ENCODE measurements around the gene LRWD1. TPM values are rescaled to one million over a fixed set of nuclear protein-coding genes. Genes with fewer than 3 reads are reported as not detected.

Gene LRWD1
- total and polyA plus RNA-seq, 2 of the 4 experiments (the other 2 are of a cell fraction): 20.3 to 27.2 TPM

DNA sequence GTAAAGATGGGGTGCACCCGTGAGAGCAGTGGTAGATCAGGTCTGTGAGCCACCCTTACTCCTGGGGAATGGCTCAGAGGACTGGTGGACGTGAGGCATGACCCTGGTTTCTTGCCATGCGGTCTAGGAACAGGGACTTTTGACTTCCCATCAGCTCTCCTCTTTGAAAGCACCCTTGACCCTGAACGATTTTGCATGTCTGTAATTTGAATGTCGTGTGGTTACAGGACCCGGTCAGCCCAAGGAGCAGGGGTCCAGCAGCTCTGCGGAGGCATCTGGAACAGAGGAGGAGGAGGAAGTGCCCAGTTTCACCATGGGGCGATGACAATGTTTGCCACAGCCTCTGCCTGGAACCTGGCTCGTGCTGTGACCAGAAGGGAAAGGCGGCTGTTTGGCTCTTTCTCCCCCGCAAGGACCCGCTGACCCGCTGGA, 40.0 kb upstream of the LRWD1 start:
- Histone ChIP-seq H2BK120ac (ENCODE audit: low read depth, low read length) (no peak overlapping the region), H3K14ac (replicated peaks; ENCODE audit: low read depth, low read length) (no peak overlapping the region), H4K5ac (ENCODE audit: low read depth, low read length) (no peak overlapping the region), H3K4ac (ENCODE audit: low read depth, low read length) (no peak overlapping the region), H3K9ac (ENCODE audit: low read depth, low read length) (no peak overlapping the region), H2AFZ (replicated peaks; ENCODE audit: low read length, poor library complexity) (no peak overlapping the region), H2BK15ac (ENCODE audit: low read depth, low read length) (no peak overlapping the region), H3K4me2 (ENCODE audit: low read depth, low read length) (no peak overlapping the region), H3K4me3 (ENCODE audit: insufficient read depth, low read depth, low read length) (no peak overlapping the region), H3K18ac (ENCODE audit: low read depth, low read length) (no peak overlapping the region), H3K23ac (ENCODE audit: low read depth, low read length) (no peak overlapping the region), H3K27me3 (ENCODE audit: control insufficient read depth, insufficient read depth, low read length) (no peaks in the 10 kb centered on the region), H3K27ac (ENCODE audit: insufficient read depth, low read length) (no peak overlapping the region), H4K8ac (ENCODE audit: low read depth in 2 of 2, low read length in 2 of 2) (no peak overlapping the region), H3K9me3 (ENCODE audit: control insufficient read depth, insufficient read depth, low read length) (no peaks in the 10 kb centered on the region), H2BK5ac (ENCODE audit: low read depth, low read length, poor library complexity, severe bottlenecking) (no peak overlapping the region), H3K9me1 (ENCODE audit: insufficient read depth, low read length) (no peaks in the 10 kb centered on the region), H2AK9ac (replicated peaks; ENCODE audit: low read depth, low read length, poor library complexity) (no peak overlapping the region), H3K56ac (ENCODE audit: extremely low read depth, insufficient read depth, low read length) (no peak overlapping the region), H3K36me3 (ENCODE audit: control insufficient read depth, insufficient read depth, low read length) (peaks cover 42% of the 10 kb centered on the region), H4K20me1 (ENCODE audit: insufficient read depth, low read length) (no peaks in the 10 kb centered on the region; the same call in none of the 2 replicates), H2BK20ac (ENCODE audit: low read depth, low read length) (no peak overlapping the region), H2AK5ac (ENCODE audit: low read depth, low read length) (no peak overlapping the region), H3K79me1 (ENCODE audit: low read depth in 1 of 2, low read length in 2 of 2) (peaks cover 11 to 20% of the 10 kb centered on the region in 2 experiments), H3K4me1 (ENCODE audit: control insufficient read depth, insufficient read depth, low read length) (no peaks in the 10 kb centered on the region), H4K91ac (ENCODE audit: insufficient read depth, low read depth, low read length) (no peak overlapping the region)
- intact Hi-C loops (cut with micrococcal nuclease): no loop called here
- TF ChIP-seq MXI1 (IDR thresholded peaks at IDR 0.05; ENCODE audit: borderline replicate concordance, low read depth, low read length) (no peak), RFX5 (IDR thresholded peaks at IDR 0.05; ENCODE audit: low read depth, low read length) (no peak), SMC3 (IDR thresholded peaks at IDR 0.05; ENCODE audit: low read depth, low read length) (no peak), MAFK (IDR thresholded peaks at IDR 0.05; ENCODE audit: low read depth, low read length) (no peak), CEBPB (IDR thresholded peaks at IDR 0.05; ENCODE audit: low read depth, low read length) (no peak), CTCF (conservative IDR thresholded peaks at IDR 0.05; ENCODE audit: low read depth, low read length) (no peak), BHLHE40 (IDR thresholded peaks at IDR 0.05; ENCODE audit: low read depth, low read length) (no peak), RCOR1 (IDR thresholded peaks at IDR 0.05; ENCODE audit: insufficient replicate concordance, low read length) (no peak), CHD1 (IDR thresholded peaks at IDR 0.05; ENCODE audit: low read depth, low read length) (no peak), MAZ (IDR thresholded peaks at IDR 0.05; ENCODE audit: borderline replicate concordance, low read depth, low read length) (no peak), FOS (IDR thresholded peaks at IDR 0.05; ENCODE audit: low read depth, low read length) (no peak)
- TF ChIP-seq, protein P1, sequence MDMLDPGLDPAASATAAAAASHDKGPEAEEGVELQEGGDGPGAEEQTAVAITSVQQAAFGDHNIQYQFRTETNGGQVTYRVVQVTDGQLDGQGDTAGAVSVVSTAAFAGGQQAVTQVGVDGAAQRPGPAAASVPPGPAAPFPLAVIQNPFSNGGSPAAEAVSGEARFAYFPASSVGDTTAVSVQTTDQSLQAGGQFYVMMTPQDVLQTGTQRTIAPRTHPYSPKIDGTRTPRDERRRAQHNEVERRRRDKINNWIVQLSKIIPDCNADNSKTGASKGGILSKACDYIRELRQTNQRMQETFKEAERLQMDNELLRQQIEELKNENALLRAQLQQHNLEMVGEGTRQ (IDR thresholded peaks at IDR 0.05; ENCODE audit: low read depth, low read length): no peak
- 95% methylated on average over 3 of the region's 13 CpGs; no CpG with 5 or more reads in 1 of the 2 experiments for WGBS, 2 experiments (ENCODE audit: extremely low coverage in 2 of 2, insufficient read length in 1 of 2)
- POLR2A ChIA-PET (ENCODE audit: unreplicated experiment): no interaction called here
- no peak for DNase-seq
- in situ Hi-C loops (cut with MboI; ENCODE audit: low sequenced_read_pairs): no loop called here
- ATAC-seq (ENCODE audit: low read depth): no peak
- BruUV-seq (replicated peaks): no TSS peak
- dilution Hi-C loops (cut with HindIII; ENCODE audit: low sequenced_read_pairs, unreplicated experiment): no loop called here
- CTCF ChIA-PET: no interaction called here

Measured in IMR-90 (cell line).